IMR-90 (cell line): Measurements from ENCODE around the gene TGFA. TPM values are rescaled to one million over a fixed set of nuclear protein-coding genes. Genes with fewer than 3 reads are reported as not detected.

Experiments
- ATAC-seq: fragments of 200-7000 bp; cut with Tn5 transposase; 2 replicates; pipeline ENCODE4 v1.9.1; 2020; ENCODE audit warnings: low read depth, mild to moderate bottlenecking, moderate library complexity
- BruUV-seq: library from RNA; stranded (reverse); fragments of 400-500 nt; replicated peaks from 2 replicates; lab custom pipeline; 2021; lab: Mats Ljungman, UMichigan
- CTCF ChIA-PET: fragments of 300-600 bp; formaldehyde crosslinking; extraction: SDS; loops from one replicate; lab custom pipeline; 2021; ENCODE audit warnings: antibody characterized with exemption; lab: Yijun Ruan, JAX
- POLR2A ChIA-PET: fragments of 300-600 bp; sonication (Branson Sonifier 250); formaldehyde crosslinking; loops from one replicate; lab custom pipeline; 2022; ENCODE audit warnings: antibody characterized with exemption; ENCODE audit not compliant: unreplicated experiment; lab: Charles Lee
- DNase-seq: peaks from one replicate; pipeline ENCODE4 v3.0.0; 2013
- H2AFZ ChIP-seq: replicated peaks from 2 replicates; pipeline ENCODE3; 2013; ENCODE audit warnings: low read length, mild to moderate bottlenecking; ENCODE audit not compliant: poor library complexity
- H2AK5ac ChIP-seq: 2 replicates; pipeline ENCODE4 v1.6.1; 2013; ENCODE audit warnings: low read depth, low read length, inconsistent platforms
- H2AK9ac ChIP-seq: replicated peaks from 2 replicates; pipeline ENCODE3; 2013; ENCODE audit warnings: mild to moderate bottlenecking, low read depth, low read length, moderate library complexity; ENCODE audit not compliant: poor library complexity
- H2BK120ac ChIP-seq: 2 replicates; pipeline ENCODE4 v1.6.1; 2013; ENCODE audit warnings: low read depth, low read length, inconsistent platforms
- H2BK15ac ChIP-seq: 3 replicates; pipeline ENCODE4 v1.6.1; 2013; ENCODE audit warnings: low read depth, low read length, inconsistent platforms
- H2BK20ac ChIP-seq: 2 replicates; pipeline ENCODE4 v1.6.1; 2013; ENCODE audit warnings: low read depth, mild to moderate bottlenecking, inconsistent platforms, low read length, moderate library complexity
- H2BK5ac ChIP-seq: 2 replicates; pipeline ENCODE4 v1.6.1; 2013; ENCODE audit warnings: mild to moderate bottlenecking, low read depth, low read length, inconsistent platforms; ENCODE audit not compliant: poor library complexity, severe bottlenecking
- H3K14ac ChIP-seq: replicated peaks from 2 replicates; pipeline ENCODE4 v1.6.1; 2013; ENCODE audit warnings: low read depth, low read length, inconsistent platforms
- H3K18ac ChIP-seq: 2 replicates; pipeline ENCODE4 v1.6.1; 2013; ENCODE audit warnings: low read depth, low read length, control low read depth
- H3K23ac ChIP-seq: 2 replicates; pipeline ENCODE4 v1.6.1; 2013; ENCODE audit warnings: low read depth, low read length, inconsistent platforms
- H3K27ac ChIP-seq: 2 replicates; pipeline ENCODE4 v1.5.1; 2013; ENCODE audit warnings: mild to moderate bottlenecking, control low read depth, low read length; ENCODE audit not compliant: insufficient read depth
- H3K27me3 ChIP-seq: 2 replicates; pipeline ENCODE4 v1.6.1; 2013; ENCODE audit warnings: low read length; ENCODE audit not compliant: control insufficient read depth, insufficient read depth
- H3K36me3 ChIP-seq: 2 replicates; pipeline ENCODE4 v1.6.1; 2013; ENCODE audit warnings: low read length, mixed read lengths; ENCODE audit not compliant: control insufficient read depth, insufficient read depth
- H3K4ac ChIP-seq: 2 replicates; pipeline ENCODE4 v1.6.1; 2013; ENCODE audit warnings: low read depth, low read length, inconsistent platforms
- H3K4me1 ChIP-seq: 2 replicates; pipeline ENCODE4 v1.6.1; 2013; ENCODE audit warnings: low read length, mixed read lengths; ENCODE audit not compliant: control insufficient read depth, insufficient read depth
- H3K4me2 ChIP-seq: 2 replicates; pipeline ENCODE4 v1.6.1; 2013; ENCODE audit warnings: low read depth, mild to moderate bottlenecking, control low read depth, low read length, moderate library complexity
- H3K4me3 ChIP-seq: 2 replicates; pipeline ENCODE4 v1.5.1; 2013; ENCODE audit warnings: low read depth, mild to moderate bottlenecking, control low read depth, low read length, moderate library complexity; ENCODE audit not compliant: insufficient read depth
- H3K56ac ChIP-seq: 2 replicates; pipeline ENCODE4 v1.6.1; 2013; ENCODE audit warnings: low read length, inconsistent platforms; ENCODE audit not compliant: insufficient read depth; ENCODE audit errors: extremely low read depth
- H3K79me1 ChIP-seq, 2 experiments: 2 replicates each; pipeline ENCODE4 v1.6.1; 2013; ENCODE audit warnings: low read length in 2 of 2, inconsistent platforms in 1 of 2, low read depth in 1 of 2
- H3K9ac ChIP-seq: 2 replicates; pipeline ENCODE4 v1.6.1; 2013; ENCODE audit warnings: low read depth, low read length, control low read depth
- H3K9me1 ChIP-seq: 2 replicates; pipeline ENCODE4 v1.6.1; 2013; ENCODE audit warnings: low read length, inconsistent platforms; ENCODE audit not compliant: insufficient read depth
- H3K9me3 ChIP-seq: 2 replicates; pipeline ENCODE4 v1.6.1; 2013; ENCODE audit warnings: low read length; ENCODE audit not compliant: control insufficient read depth, insufficient read depth
- H4K20me1 ChIP-seq: 2 replicates; pipeline ENCODE4 v1.6.1; 2013; ENCODE audit warnings: low read length, inconsistent platforms; ENCODE audit not compliant: insufficient read depth
- H4K5ac ChIP-seq: 2 replicates; pipeline ENCODE4 v1.6.1; 2013; ENCODE audit warnings: mild to moderate bottlenecking, low read depth, low read length, control low read depth
- H4K8ac ChIP-seq, 2 experiments: 2 replicates each; pipeline ENCODE4 v1.6.1; 2013; ENCODE audit warnings: low read depth in 2 of 2, low read length in 2 of 2, control low read depth in 1 of 2, inconsistent platforms in 1 of 2
- H4K91ac ChIP-seq: 2 replicates; pipeline ENCODE4 v1.6.1; 2013; ENCODE audit warnings: low read depth, low read length, inconsistent platforms; ENCODE audit not compliant: insufficient read depth
- BHLHE40 ChIP-seq: fragments of 150-350 bp; IDR thresholded peaks from 2 replicates; pipeline ENCODE4 v1.6.1; 2016; ENCODE audit warnings: mild to moderate bottlenecking, low read depth, low read length
- CEBPB ChIP-seq: IDR thresholded peaks from 2 replicates; pipeline ENCODE4 v1.6.1; 2012; ENCODE audit warnings: low read depth, low read length, improper control_type of control experiment
- CHD1 ChIP-seq: IDR thresholded peaks from 2 replicates; pipeline ENCODE4 v1.6.1; 2012; ENCODE audit warnings: low read depth, low read length, improper control_type of control experiment
- CTCF ChIP-seq: conservative IDR thresholded peaks from 2 replicates; pipeline ENCODE4 v1.5.1; 2012; ENCODE audit warnings: mild to moderate bottlenecking, low read depth, low read length, improper control_type of control experiment
- ELK1 ChIP-seq: fragments of 150-350 bp; IDR thresholded peaks from 2 replicates; pipeline ENCODE4 v1.6.1; 2016; ENCODE audit warnings: low read depth, mild to moderate bottlenecking, low read length, moderate library complexity, borderline replicate concordance
- FOS ChIP-seq: fragments of 150-350 bp; IDR thresholded peaks from 2 replicates; pipeline ENCODE4 v1.6.1; 2016; ENCODE audit warnings: low read depth, low read length
- MAFK ChIP-seq: IDR thresholded peaks from 2 replicates; pipeline ENCODE4 v1.6.1; 2012; ENCODE audit warnings: low read depth, low read length, improper control_type of control experiment
- MAZ ChIP-seq: IDR thresholded peaks from 2 replicates; pipeline ENCODE4 v1.6.1; 2012; ENCODE audit warnings: low read depth, mild to moderate bottlenecking, low read length, improper control_type of control experiment, moderate library complexity, borderline replicate concordance
- MXI1 ChIP-seq: IDR thresholded peaks from 2 replicates; pipeline ENCODE4 v1.6.1; 2012; ENCODE audit warnings: low read depth, mild to moderate bottlenecking, low read length, moderate library complexity, borderline replicate concordance
- NFE2L2 ChIP-seq: fragments of 150-350 bp; IDR thresholded peaks from 2 replicates; pipeline ENCODE4 v1.6.1; 2016; ENCODE audit warnings: low read depth, mild to moderate bottlenecking, low read length
- POLR2A ChIP-seq: IDR thresholded peaks from 2 replicates; pipeline ENCODE4 v1.6.1; 2012; ENCODE audit warnings: mild to moderate bottlenecking, low read depth, low read length
- RAD21 ChIP-seq: IDR thresholded peaks from 2 replicates; pipeline ENCODE4 v1.6.1; 2012; ENCODE audit warnings: low read length, improper control_type of control experiment
- RCOR1 ChIP-seq: IDR thresholded peaks from 2 replicates; pipeline ENCODE4 v1.6.1; 2012; ENCODE audit warnings: mild to moderate bottlenecking, low read length, improper control_type of control experiment; ENCODE audit not compliant: insufficient replicate concordance
- RFX5 ChIP-seq: IDR thresholded peaks from 2 replicates; pipeline ENCODE4 v1.8.0; 2012; ENCODE audit warnings: low read depth, mild to moderate bottlenecking, low read length, moderate library complexity
- SMC3 ChIP-seq: fragments of 150-350 bp; IDR thresholded peaks from 2 replicates; pipeline ENCODE4 v1.6.1; 2016; ENCODE audit warnings: low read depth, mild to moderate bottlenecking, antibody characterized with exemption, low read length, moderate library complexity
- USF2 ChIP-seq: fragments of 150-350 bp; IDR thresholded peaks from 2 replicates; pipeline ENCODE4 v1.6.1; 2017; ENCODE audit warnings: mild to moderate bottlenecking, antibody characterized with exemption, low read length, low read depth
- WGBS, 2 experiments: methylation state at CpG; one replicate each; pipeline versions ENCODE4 v1.1.5 to v1.1.7; 2013; ENCODE audit warnings: missing lambda C conversion rate in 2 of 2; ENCODE audit not compliant: insufficient read length in 1 of 2; ENCODE audit errors: extremely low coverage in 2 of 2; 5-methylcytosine and 5-hydroxymethylcytosine counted together
- dilution Hi-C: fragments of 300-500 bp; cut with HindIII; formaldehyde crosslinking; loops from one replicate; pipeline ENCODE4 v1.14.3; 2018; ENCODE audit warnings: low sequenced_read_pairs; ENCODE audit not compliant: unreplicated experiment
- in situ Hi-C: fragments of 300-500 bp; cut with MboI; formaldehyde crosslinking; loops from 3 replicates; pipeline ENCODE4 v1.14.3; 2019; ENCODE audit warnings: low sequenced_read_pairs, inconsistent platforms, mixed read lengths
- intact Hi-C: fragments of 100-400 bp; cut with micrococcal nuclease; formaldehyde crosslinking; loops from 2 replicates; pipeline ENCODE4 v1.10.0; 2022
- polyA plus RNA-seq, 3 experiments: library from polyadenylated mRNA; depleted of rRNA; stranded (reverse); fragments of >200 nt; gene quantifications; 2 replicates each; pipeline ENCODE4 v1.2.3, GENCODE V29; 2012; ENCODE audit warnings: low replicate concordance in 1 of 3
- total RNA-seq: library from RNA; depleted of rRNA; stranded (reverse); fragments of >200 nt; gene quantifications from 2 replicates; pipeline ENCODE4 v1.2.3, GENCODE V29; 2012

TGFA gene
- total and polyA plus RNA-seq, 2 of the 4 experiments (the other 2 are of a cell fraction) = not detected

GRCh38 chr2:70498528-70498927, 55.1 kb downstream of the TGFA start:
- TF ChIP-seq USF2 (no peak), MAZ (no peak), FOS (no peak), RCOR1 (no peak), ELK1 (no peak), CHD1 (no peak), RFX5 (no peak), BHLHE40 (no peak), CEBPB (no peak), MXI1 (no peak), POLR2A (no peak), SMC3 (no peak), RAD21 (no peak), CTCF (no peak), NFE2L2 (no peak), MAFK (no peak)
- no TSS peak for BruUV-seq
- dilution Hi-C loops (no loop called here), intact Hi-C loops (no loop called here), in situ Hi-C loops (no loop called here)
- ATAC-seq (no peak), DNase-seq (no peak)
- Histone ChIP-seq H4K20me1 (no peaks in the 10 kb centered on the region), H3K4me1 (no peaks in the 10 kb centered on the region), H3K9ac (no peak overlapping the region), H3K23ac (no peak overlapping the region), H4K5ac (no peak overlapping the region), H3K4me3 (no peak overlapping the region), H3K9me1 (no peaks in the 10 kb centered on the region), H4K8ac (no peak overlapping the region), H4K91ac (no peak overlapping the region), H2BK5ac (no peak overlapping the region), H3K79me1 (no peaks in the 10 kb centered on the region), H3K14ac (no peak overlapping the region), H2BK15ac (no peak overlapping the region), H2AK5ac (no peak overlapping the region), H3K18ac (no peak overlapping the region), H3K27ac (no peak overlapping the region), H3K9me3 (no peaks in the 10 kb centered on the region), H2BK20ac (no peak overlapping the region), H3K27me3 (peaks cover 3% of the 10 kb centered on the region), H3K4ac (no peak overlapping the region), H3K4me2 (no peak overlapping the region), H2AK9ac (no peak overlapping the region), H2AFZ (no peak overlapping the region), H2BK120ac (no peak overlapping the region), H3K36me3 (no peaks in the 10 kb centered on the region), H3K56ac (no peak overlapping the region)
- no CpG with 5 or more reads among the region's 1 CpG for WGBS, 2 experiments
- ChIA-PET CTCF (no interaction called here), POLR2A (no interaction called here)
